GM19463 (cell line): Measurements from ENCODE around the gene MRPS24.
"Not testable (repeated sequence)": the region's sequence is repeated elsewhere in the genome, so short reads cannot be mapped to it uniquely, and the experiment has no call there.

Source experiments
- ATAC-seq: cut with Tn5 transposase; IDR thresholded peaks from one replicate; pipeline ENCODE4 v1.9.1; 2021; ENCODE audit warnings: mild to moderate bottlenecking, moderate library complexity; ENCODE audit not compliant: unreplicated experiment

The MRPS24 gene

DNA sequence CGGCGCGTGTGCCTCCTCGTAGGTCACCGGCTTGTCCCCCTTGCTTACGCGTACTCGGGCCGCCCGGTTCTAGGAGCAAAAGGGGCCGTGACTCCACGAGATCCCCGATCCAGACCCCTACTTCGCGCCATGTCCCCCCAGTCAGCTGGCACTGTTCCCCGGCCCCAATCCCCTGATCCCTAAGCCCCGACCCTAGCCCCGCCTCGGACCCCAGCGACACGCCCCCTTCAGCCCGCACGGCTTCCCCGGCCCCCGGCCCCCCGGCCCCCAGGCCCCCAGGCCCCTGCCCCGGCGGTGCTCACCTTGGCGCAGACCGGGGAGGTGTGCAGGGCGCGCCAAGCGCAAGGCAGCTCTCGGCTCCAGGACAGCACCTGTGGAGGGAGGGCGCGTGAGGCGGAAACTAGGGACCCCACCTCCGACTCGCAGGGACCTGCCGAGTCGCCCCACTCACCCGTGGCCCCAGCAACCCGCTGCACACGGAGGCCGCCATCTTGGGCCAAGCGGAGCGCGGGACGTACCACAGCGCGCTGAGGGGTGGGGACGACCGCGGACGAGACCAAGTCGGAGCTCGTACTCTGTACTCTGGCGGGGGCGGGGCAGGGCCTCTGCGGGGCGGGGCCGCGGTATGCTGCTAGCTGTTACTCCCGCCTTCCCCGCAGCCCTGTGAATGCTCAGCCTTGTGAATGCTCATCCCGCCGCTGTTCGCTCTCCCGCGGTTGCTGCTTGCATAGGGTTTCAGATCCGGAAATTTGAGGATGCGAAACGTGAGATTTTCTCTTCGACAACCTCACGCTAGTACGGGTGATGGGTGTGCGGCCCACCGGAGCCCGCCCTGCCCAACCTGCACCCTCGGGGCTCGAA is at the start of gene MRPS24:
Gene MRPS24, minus strand, starts transcription at position 512 of the 861 bp plus-strand sequence. Its CDS starts 22 bp downstream, at position 490.
- peak; percentile 87 for ATAC-seq

DNA sequence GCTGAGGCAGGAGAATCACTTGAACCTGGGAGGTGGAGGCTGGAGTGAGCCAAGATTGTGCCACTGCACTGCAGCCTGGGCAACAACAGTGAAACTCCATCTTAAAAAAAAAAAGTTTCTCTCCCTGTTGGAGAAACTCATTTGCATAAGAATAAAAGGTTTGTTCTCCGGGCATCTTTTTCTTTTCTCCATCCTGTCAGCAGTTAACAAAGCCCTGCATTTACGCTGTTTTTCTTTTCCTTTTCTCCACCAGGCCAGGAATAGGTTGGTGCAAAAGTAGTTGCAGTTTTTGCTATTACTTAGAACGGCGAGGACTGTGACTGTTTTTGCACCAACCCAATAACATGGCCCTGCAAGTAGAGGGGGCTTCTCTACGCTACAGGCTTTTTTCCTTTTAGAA is 46.6 kb upstream of the MRPS24 start:
- no peak for ATAC-seq

DNA sequence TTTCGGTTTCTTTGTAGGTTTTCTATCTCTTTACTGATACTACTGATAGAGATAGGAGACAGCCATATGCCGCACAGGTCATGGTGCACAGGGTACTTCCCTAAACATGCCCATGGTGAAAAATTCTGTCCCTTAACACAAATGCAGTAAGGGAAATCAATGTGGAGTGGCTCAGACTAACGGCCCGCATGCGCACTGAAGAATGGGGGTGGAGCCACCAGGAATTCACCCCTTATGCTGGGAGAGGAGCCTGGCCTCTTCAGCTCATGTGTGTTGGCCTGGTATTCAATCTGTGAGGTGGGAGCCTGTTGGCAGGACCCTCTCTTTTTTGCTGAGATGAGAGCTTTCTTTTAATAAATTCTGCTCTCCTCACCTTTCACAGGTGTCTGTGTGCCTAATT is 45.5 kb upstream of the MRPS24 start:
- no peak for ATAC-seq

DNA sequence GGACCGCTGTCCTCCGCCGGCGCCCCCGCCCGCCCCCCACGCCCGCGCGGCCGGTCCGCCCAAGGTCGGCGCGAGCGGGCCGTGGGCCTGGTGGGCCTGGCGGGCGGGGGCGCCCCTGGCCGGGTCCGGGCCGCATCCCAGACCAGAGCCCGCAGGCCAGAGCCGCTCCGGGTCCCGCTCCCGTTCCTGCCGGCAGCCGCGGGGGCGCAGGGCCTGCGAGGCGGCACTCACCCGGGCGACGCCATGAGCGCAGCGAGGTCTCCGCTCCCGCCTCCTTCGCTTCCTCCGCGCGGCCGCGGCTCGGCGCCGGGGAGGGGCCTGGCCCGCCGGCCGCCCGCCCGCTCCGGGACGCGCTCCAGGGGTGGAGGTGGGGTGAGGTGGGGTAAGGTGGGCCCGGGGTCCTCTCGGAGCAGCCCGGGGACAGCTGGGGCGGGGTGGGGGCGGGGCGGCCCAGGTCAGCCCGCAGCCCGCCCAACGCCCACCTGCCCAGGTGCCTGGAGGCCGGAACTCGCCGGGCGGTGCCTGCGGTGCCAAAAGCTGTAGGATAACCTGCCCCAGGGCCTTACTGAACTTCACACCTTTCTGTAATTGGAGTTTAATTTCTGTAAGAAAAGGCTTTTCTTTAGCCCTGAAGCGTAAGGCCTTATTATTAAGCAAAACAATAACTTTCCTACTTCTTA is 37.2 kb upstream of the MRPS24 start, which contains the start of gene URGCP:
Gene URGCP, minus strand, starts transcription at position 266 of the 680 bp plus-strand sequence. Its CDS starts 21 bp downstream, at position 245.
- peak; percentile 84 for ATAC-seq

DNA sequence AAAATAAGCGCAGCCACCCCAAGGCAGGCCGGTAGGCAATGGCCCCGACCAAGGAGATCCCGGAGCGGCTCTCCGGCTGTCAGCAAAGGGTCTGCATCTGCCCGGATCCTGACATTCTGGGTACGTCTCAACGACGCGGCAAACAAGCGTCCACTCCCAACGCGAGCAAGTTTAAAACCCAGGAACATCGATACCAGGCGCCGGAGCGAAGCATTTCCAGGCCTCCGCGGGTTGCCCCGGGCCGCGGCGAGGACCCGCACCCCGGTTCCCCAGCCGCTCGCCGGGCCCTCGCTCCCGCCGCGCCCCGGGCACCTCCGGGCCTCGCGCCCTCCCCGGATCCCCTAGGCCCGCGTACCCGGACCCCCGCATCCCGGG is 36.6 kb upstream of the MRPS24 start:
- ATAC-seq, result peak; percentile 40

DNA sequence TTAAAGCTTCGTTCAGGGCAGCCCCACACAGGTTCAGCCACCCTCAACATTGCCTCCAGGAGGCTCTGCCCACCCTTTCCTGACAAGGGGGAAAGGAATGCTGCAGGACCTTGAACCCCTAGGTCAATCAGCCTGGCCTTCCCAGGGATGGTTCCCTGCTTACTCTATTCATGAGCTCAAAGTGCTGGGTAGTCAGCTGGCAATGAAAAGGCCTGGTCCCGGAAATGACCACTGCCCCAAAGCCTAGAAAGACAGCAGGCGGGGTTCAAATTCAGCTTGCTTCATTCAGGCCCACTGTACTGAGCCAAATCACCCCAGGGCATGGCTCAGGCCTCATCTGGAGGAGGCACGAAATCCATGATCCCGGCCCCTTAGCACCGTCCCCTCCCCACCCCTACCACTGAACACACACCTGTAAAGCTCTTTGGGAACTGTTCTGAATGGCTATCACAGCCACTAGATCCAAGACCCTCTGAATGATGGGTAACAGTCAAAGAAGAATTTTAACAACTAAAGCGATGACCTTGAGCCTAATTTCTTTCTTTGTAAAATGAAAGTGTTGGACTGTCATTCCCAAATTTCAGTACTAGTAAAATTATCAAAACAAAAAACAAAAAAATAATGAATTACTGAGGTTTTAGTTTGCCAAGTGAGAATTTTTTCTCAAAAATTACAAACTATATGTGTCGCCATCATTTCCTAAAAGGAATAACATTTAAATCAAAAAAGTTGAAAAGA is 36.1 kb upstream of the MRPS24 start:
- no peak for ATAC-seq

DNA sequence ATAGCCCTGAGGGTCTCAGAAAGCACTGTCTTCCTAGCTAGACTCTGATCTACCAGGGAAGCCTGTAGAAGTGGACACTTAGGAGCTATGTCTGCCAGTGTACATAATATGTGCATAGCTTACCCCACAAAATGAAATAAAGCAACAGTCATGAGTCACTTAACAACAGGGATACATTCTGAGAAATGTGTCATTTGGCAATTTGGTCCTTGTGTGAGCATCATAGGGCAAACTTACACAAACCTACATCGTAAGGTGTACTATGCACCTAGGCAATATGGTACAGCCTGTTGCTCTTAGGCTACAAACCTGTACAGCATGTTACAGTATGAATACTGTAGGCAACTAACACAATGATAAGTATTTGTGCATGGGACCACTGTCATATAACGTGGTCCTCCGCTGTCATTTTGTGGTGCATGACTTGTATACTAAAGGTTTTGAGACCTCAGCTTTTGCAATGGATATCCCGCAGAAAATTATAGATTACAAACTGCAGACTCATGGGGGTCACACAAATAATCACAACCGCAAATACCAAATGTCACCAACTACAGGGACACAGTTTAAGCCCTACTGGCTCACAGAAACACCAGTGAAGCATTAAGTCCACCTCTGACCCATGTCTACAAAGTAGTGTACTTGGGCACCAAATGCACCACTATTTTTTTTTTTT is 35.4 kb upstream of the MRPS24 start:
- no peak for ATAC-seq

DNA sequence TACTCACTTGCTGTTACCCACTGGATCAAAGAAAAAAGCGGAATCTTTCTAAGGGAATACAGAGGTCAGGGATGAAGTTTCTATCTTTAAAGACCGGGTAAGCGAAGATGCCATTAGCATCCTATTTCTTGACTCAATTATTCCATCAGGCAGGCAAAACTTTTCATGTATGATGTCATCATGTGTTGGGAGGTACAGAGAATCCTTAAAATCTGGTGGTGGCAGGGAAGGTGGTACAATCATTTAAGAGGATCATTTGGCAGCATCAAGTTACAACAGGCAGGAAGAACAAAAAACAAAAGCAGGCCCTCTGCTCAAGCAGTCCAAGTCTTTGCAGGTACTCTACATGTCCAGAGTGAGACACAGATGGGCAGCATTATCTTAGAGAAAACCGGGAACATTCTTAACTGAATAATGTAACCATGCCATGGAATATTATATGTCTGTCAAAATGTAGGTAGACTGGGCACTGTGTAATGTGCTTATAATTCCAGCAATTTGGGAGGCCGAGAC is 33.3 kb upstream of the MRPS24 start:
- no peak for ATAC-seq

DNA sequence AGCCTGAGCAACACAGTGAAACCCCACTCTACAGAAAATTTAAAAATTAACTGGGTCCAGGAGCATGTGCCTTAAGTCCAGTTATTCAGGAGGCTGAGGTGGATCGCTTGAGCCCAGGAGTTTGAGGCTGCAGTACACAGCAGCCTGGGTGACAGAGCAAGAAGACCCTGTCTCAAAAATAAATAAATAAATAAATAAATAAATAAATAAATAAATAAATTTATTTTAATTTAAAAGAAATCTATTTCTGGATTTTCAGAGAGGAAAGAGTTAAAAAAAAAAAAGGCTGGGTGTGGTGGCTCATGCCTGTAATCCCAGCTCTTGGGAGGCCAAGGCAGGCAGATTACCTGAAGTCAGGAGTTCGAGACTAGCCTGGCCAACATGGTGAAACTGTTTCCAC is 29.3 kb upstream of the MRPS24 start:
- not testable (repeated sequence) for ATAC-seq

DNA sequence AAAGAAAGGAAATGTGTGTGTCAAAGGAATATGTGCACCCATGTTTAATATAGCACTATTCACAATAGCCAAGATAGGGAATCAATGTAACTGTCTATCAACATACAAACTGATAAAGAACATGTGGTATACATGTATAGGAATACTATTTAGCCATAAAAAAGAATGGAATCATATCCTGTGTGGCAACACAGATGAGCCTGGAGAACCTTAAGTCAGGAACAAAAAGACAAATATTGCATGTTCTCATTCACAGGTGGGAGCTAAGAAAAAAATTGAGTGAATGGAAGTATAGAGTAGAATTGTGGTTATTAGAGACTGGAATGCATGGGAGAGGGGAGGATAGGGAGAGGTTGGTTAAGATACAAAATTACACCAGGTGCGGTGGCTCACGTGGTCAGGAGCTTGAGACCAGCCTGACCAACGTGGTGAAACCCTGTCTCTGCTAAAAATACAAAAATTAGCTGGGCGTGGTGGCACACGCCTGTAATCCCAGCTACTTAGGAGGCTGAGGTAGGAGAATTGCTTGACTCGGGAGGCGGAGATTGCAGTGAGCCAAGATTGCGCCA is 26.6 kb upstream of the MRPS24 start:
- ATAC-seq, result no peak

DNA sequence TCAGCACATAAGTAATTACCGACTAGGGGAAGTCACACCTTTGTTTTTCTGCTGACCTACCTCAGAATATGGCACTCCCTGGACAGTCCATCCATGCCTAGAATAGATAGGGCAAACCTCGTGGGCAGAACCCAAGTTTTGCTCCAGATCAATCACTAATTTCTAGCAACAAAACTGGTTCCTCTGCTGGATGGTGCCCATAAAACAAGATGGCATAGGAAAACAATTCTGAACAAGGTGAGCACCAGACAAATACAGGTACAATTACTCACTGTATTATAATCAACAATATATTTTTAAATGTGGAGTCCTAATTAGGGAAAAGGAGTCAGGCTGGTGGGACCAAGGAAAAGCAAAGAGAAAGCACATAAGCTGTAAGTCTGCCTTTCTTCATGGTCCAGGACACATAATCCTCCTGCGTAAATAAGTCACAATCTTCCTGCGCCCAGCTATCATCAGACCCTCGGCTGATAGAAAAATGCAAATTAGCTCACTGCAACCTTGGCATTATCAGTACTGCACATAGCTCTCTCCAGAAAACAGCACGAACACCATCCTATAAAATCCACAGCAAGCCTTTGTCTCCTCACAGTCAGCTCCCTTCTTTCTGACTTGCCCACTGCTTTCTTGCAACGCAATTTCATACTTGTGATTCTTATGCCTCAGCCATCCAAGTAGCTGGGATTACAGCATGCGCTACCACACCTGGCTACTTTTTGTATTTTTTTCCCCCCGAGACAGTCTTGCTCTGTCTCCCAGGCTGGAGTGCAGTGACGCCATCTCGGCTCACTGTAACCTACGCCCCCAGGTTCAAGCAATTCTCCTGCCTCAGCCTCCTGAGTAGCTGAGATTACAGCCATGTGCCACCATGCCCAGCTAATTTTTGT is 22.0 kb upstream of the MRPS24 start:
- ATAC-seq, result no peak

DNA sequence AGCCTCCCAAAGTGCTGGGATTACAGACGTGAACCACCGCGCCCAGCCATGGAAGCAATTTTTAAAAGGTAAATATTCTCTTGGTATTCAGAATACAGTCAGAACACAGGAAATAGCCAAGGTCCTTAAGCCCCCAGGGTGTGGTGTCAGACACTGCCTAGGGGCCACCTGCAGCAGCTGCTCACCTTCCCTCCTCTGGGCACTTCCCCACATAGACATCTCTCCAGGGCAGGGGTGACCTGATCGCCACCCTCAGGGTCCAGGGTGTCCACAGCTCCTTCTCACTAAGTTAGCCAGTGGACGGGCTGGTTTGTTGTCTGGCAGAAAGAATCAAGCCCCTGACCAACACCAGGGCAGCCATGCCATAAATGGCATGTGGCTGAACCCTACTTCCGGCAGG is 21.2 kb upstream of the MRPS24 start:
- ATAC-seq, result no peak

DNA sequence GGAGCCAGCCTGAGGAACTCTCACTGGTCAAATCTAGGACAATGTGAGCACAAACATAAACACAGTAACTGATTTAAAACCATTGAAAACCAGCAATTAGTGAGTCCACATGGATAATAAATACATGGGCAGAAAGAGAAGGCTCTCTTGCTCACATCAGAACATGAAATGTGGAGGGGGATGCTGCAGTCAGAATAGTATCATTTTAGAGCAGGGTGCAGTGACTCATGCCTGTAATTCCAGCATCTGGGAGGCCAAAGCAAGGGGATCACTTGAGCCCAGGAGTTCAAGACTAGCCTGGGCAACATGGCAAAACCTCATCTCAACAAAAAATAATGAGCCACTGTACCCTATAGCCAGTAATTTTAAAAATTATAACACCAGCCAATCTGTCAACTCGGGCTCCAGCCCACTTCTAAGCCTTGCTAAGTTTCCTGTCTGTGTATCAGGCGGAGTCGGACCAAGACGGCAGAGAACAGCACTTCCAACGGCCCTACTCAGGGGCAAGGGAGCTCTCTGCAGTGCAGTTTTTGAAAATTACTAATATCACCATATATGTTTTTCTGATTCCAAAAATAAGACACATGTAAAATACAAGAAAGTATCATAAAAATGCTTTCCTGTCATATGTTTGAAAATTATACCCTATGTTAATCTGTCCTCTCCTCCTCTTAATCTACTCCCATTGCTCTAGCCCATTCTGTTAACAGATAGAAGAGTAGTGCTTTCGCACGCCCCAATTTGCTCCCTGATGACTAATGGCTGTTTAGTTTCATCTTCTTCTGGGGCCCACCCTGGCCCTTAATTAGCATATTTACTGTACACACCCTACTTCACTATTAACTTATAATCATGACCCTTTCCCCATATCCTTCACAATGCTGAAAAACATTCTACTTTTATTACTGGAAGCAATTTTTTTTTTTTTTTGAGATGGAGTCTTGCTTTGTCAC is 20.0 kb upstream of the MRPS24 start:
- no peak for ATAC-seq

DNA sequence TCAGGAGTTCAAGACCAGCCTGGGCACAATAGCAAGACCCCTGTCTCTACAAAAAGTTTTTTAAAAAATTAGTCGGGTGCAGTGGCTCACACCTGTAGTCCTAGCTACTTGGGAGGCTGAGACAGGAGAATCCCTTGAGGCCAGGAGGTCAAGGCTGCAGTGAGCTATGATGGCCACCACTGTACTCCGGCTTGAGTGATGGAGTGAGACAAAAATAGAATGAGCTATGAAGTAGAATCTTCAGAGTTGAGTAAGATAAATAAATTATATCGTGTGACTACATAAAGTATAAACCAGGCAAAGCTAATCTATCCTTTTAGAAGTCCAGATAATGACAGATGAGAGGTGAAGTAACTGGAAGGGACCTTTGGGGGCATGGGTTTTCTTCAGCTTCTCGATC is 15.3 kb upstream of the MRPS24 start:
- ATAC-seq, result no peak

DNA sequence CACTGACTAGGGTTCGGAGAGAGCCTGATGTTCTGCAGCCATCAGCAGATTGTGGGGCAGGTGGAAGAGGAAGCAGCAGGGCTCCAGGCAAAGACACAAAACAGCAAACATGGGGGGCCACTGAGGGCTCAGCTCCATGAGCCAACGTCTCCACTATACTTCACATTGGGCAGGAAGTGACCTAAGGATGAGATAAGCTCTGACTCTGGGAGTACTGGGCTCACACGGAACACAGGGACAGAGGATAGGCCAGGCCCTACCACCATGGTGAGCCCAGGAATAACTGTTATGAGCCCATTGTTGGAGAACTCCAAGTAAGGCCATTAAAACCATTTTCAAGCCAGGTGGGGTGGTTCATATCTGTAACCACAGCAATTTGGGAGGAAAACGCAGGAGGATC is 14.9 kb upstream of the MRPS24 start:
- ATAC-seq, result no peak

DNA sequence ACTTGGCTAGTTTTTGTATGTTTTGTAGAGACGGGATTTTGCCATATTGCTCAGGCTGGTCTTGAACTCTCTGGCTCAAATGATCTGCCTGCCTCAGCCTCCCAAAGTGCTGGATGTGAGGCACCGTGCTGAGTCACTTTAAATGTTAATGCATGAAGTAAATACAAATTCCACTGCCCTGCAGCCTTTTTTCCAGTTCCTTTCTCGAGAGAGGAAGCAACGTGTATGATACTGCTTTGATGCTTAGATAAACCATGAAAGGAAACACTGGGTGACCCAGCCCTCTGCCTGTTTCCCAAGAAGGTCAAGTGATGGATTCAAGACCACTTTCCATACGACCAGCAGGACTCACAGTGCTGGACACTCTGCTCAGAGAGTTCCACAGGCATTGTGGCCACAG is 11.3 kb upstream of the MRPS24 start:
- ATAC-seq, result no peak

DNA sequence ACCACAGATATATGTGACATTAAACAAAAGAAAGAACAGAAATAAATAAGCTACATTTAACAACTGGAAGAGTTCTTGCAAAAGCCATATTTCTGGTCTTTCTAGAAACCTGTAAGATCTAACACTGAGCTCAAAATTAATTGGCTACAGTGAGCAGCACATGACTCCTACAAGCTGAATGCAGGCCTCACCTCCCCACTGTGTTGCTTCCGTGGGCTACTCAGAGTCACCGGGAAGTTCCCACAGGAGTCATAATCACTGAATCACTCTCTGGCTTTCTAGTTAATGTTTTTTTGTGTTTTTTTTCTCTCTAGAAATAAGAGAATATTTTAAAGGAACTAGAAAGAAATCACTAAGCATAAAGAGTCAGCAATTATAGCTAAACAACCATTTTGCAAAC is 10.2 kb upstream of the MRPS24 start:
- no peak for ATAC-seq

DNA sequence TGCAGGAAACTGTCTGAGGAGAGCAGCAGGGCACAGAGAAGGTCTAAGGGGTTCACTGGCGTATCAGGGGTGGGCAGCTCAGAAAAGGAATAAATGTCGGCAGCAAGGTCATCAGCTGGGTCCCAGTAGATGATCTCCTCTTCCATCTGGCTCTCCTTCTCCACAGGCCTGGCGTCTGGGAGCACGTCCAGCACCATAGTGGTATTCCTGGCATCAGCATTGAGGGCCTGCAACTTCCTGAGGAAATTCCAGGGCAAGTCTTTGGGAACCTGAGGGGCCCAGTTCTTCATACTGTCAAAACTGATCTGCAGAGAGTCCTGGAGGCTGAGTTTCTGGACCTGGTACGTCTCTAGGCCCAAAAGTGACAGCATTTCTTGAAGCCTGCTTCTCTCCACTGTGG is 9.6 kb upstream of the MRPS24 start:
- ATAC-seq, result no peak
